IMR-90 (cell line): Measurements from ENCODE around the gene HOXA5. TPM values are rescaled to one million over a fixed set of nuclear protein-coding genes. Genes with fewer than 3 reads are reported as not detected.

ENCODE experiments used
- ATAC-seq: fragments of 200-7000 bp; cut with Tn5 transposase; 2 replicates; pipeline ENCODE4 v1.9.1; 2020; ENCODE audit warnings: low read depth, mild to moderate bottlenecking, moderate library complexity
- BruUV-seq: library from RNA; stranded (reverse); fragments of 400-500 nt; replicated peaks from 2 replicates; lab custom pipeline; 2021; lab: Mats Ljungman, UMichigan
- CTCF ChIA-PET: fragments of 300-600 bp; formaldehyde crosslinking; extraction: SDS; loops from one replicate; lab custom pipeline; 2021; ENCODE audit warnings: antibody characterized with exemption; lab: Yijun Ruan, JAX
- POLR2A ChIA-PET: fragments of 300-600 bp; sonication (Branson Sonifier 250); formaldehyde crosslinking; loops from one replicate; lab custom pipeline; 2022; ENCODE audit warnings: antibody characterized with exemption; ENCODE audit not compliant: unreplicated experiment; lab: Charles Lee
- DNase-seq: peaks from one replicate; pipeline ENCODE4 v3.0.0; 2013
- H2AFZ ChIP-seq: replicated peaks from 2 replicates; pipeline ENCODE3; 2013; ENCODE audit warnings: low read length, mild to moderate bottlenecking; ENCODE audit not compliant: poor library complexity
- H2AK5ac ChIP-seq: 2 replicates; pipeline ENCODE4 v1.6.1; 2013; ENCODE audit warnings: low read depth, low read length, inconsistent platforms
- H2AK9ac ChIP-seq: replicated peaks from 2 replicates; pipeline ENCODE3; 2013; ENCODE audit warnings: mild to moderate bottlenecking, low read depth, low read length, moderate library complexity; ENCODE audit not compliant: poor library complexity
- H2BK120ac ChIP-seq: 2 replicates; pipeline ENCODE4 v1.6.1; 2013; ENCODE audit warnings: low read depth, low read length, inconsistent platforms
- H2BK15ac ChIP-seq: 3 replicates; pipeline ENCODE4 v1.6.1; 2013; ENCODE audit warnings: low read depth, low read length, inconsistent platforms
- H2BK20ac ChIP-seq: 2 replicates; pipeline ENCODE4 v1.6.1; 2013; ENCODE audit warnings: low read depth, mild to moderate bottlenecking, inconsistent platforms, low read length, moderate library complexity
- H2BK5ac ChIP-seq: 2 replicates; pipeline ENCODE4 v1.6.1; 2013; ENCODE audit warnings: mild to moderate bottlenecking, low read depth, low read length, inconsistent platforms; ENCODE audit not compliant: poor library complexity, severe bottlenecking
- H3K14ac ChIP-seq: replicated peaks from 2 replicates; pipeline ENCODE4 v1.6.1; 2013; ENCODE audit warnings: low read depth, low read length, inconsistent platforms
- H3K18ac ChIP-seq: 2 replicates; pipeline ENCODE4 v1.6.1; 2013; ENCODE audit warnings: low read depth, low read length, control low read depth
- H3K23ac ChIP-seq: 2 replicates; pipeline ENCODE4 v1.6.1; 2013; ENCODE audit warnings: low read depth, low read length, inconsistent platforms
- H3K27ac ChIP-seq: 2 replicates; pipeline ENCODE4 v1.5.1; 2013; ENCODE audit warnings: mild to moderate bottlenecking, control low read depth, low read length; ENCODE audit not compliant: insufficient read depth
- H3K27me3 ChIP-seq: 2 replicates; pipeline ENCODE4 v1.6.1; 2013; ENCODE audit warnings: low read length; ENCODE audit not compliant: control insufficient read depth, insufficient read depth
- H3K36me3 ChIP-seq: 2 replicates; pipeline ENCODE4 v1.6.1; 2013; ENCODE audit warnings: low read length, mixed read lengths; ENCODE audit not compliant: control insufficient read depth, insufficient read depth
- H3K4ac ChIP-seq: 2 replicates; pipeline ENCODE4 v1.6.1; 2013; ENCODE audit warnings: low read depth, low read length, inconsistent platforms
- H3K4me1 ChIP-seq: 2 replicates; pipeline ENCODE4 v1.6.1; 2013; ENCODE audit warnings: low read length, mixed read lengths; ENCODE audit not compliant: control insufficient read depth, insufficient read depth
- H3K4me2 ChIP-seq: 2 replicates; pipeline ENCODE4 v1.6.1; 2013; ENCODE audit warnings: low read depth, mild to moderate bottlenecking, control low read depth, low read length, moderate library complexity
- H3K4me3 ChIP-seq: 2 replicates; pipeline ENCODE4 v1.5.1; 2013; ENCODE audit warnings: low read depth, mild to moderate bottlenecking, control low read depth, low read length, moderate library complexity; ENCODE audit not compliant: insufficient read depth
- H3K56ac ChIP-seq: 2 replicates; pipeline ENCODE4 v1.6.1; 2013; ENCODE audit warnings: low read length, inconsistent platforms; ENCODE audit not compliant: insufficient read depth; ENCODE audit errors: extremely low read depth
- H3K79me1 ChIP-seq, 2 experiments: 2 replicates each; pipeline ENCODE4 v1.6.1; 2013; ENCODE audit warnings: low read length in 2 of 2, inconsistent platforms in 1 of 2, low read depth in 1 of 2
- H3K9ac ChIP-seq: 2 replicates; pipeline ENCODE4 v1.6.1; 2013; ENCODE audit warnings: low read depth, low read length, control low read depth
- H3K9me1 ChIP-seq: 2 replicates; pipeline ENCODE4 v1.6.1; 2013; ENCODE audit warnings: low read length, inconsistent platforms; ENCODE audit not compliant: insufficient read depth
- H3K9me3 ChIP-seq: 2 replicates; pipeline ENCODE4 v1.6.1; 2013; ENCODE audit warnings: low read length; ENCODE audit not compliant: control insufficient read depth, insufficient read depth
- H4K20me1 ChIP-seq: 2 replicates; pipeline ENCODE4 v1.6.1; 2013; ENCODE audit warnings: low read length, inconsistent platforms; ENCODE audit not compliant: insufficient read depth
- H4K5ac ChIP-seq: 2 replicates; pipeline ENCODE4 v1.6.1; 2013; ENCODE audit warnings: mild to moderate bottlenecking, low read depth, low read length, control low read depth
- H4K8ac ChIP-seq, 2 experiments: 2 replicates each; pipeline ENCODE4 v1.6.1; 2013; ENCODE audit warnings: low read depth in 2 of 2, low read length in 2 of 2, control low read depth in 1 of 2, inconsistent platforms in 1 of 2
- H4K91ac ChIP-seq: 2 replicates; pipeline ENCODE4 v1.6.1; 2013; ENCODE audit warnings: low read depth, low read length, inconsistent platforms; ENCODE audit not compliant: insufficient read depth
- CEBPB ChIP-seq: IDR thresholded peaks from 2 replicates; pipeline ENCODE4 v1.6.1; 2012; ENCODE audit warnings: low read depth, low read length, improper control_type of control experiment
- FOS ChIP-seq: fragments of 150-350 bp; IDR thresholded peaks from 2 replicates; pipeline ENCODE4 v1.6.1; 2016; ENCODE audit warnings: low read depth, low read length
- MAFK ChIP-seq: IDR thresholded peaks from 2 replicates; pipeline ENCODE4 v1.6.1; 2012; ENCODE audit warnings: low read depth, low read length, improper control_type of control experiment
- MAZ ChIP-seq: IDR thresholded peaks from 2 replicates; pipeline ENCODE4 v1.6.1; 2012; ENCODE audit warnings: low read depth, mild to moderate bottlenecking, low read length, improper control_type of control experiment, moderate library complexity, borderline replicate concordance
- MXI1 ChIP-seq: IDR thresholded peaks from 2 replicates; pipeline ENCODE4 v1.6.1; 2012; ENCODE audit warnings: low read depth, mild to moderate bottlenecking, low read length, moderate library complexity, borderline replicate concordance
- RAD21 ChIP-seq: IDR thresholded peaks from 2 replicates; pipeline ENCODE4 v1.6.1; 2012; ENCODE audit warnings: low read length, improper control_type of control experiment
- RCOR1 ChIP-seq: IDR thresholded peaks from 2 replicates; pipeline ENCODE4 v1.6.1; 2012; ENCODE audit warnings: mild to moderate bottlenecking, low read length, improper control_type of control experiment; ENCODE audit not compliant: insufficient replicate concordance
- RFX5 ChIP-seq: IDR thresholded peaks from 2 replicates; pipeline ENCODE4 v1.8.0; 2012; ENCODE audit warnings: low read depth, mild to moderate bottlenecking, low read length, moderate library complexity
- WGBS, 2 experiments: methylation state at CpG; one replicate each; pipeline versions ENCODE4 v1.1.5 to v1.1.7; 2013; ENCODE audit warnings: missing lambda C conversion rate in 2 of 2; ENCODE audit not compliant: insufficient read length in 1 of 2; ENCODE audit errors: extremely low coverage in 2 of 2; 5-methylcytosine and 5-hydroxymethylcytosine counted together
- dilution Hi-C: fragments of 300-500 bp; cut with HindIII; formaldehyde crosslinking; loops from one replicate; pipeline ENCODE4 v1.14.3; 2018; ENCODE audit warnings: low sequenced_read_pairs; ENCODE audit not compliant: unreplicated experiment
- in situ Hi-C: fragments of 300-500 bp; cut with MboI; formaldehyde crosslinking; loops from 3 replicates; pipeline ENCODE4 v1.14.3; 2019; ENCODE audit warnings: low sequenced_read_pairs, inconsistent platforms, mixed read lengths
- intact Hi-C: fragments of 100-400 bp; cut with micrococcal nuclease; formaldehyde crosslinking; loops from 2 replicates; pipeline ENCODE4 v1.10.0; 2022
- polyA plus RNA-seq, 3 experiments: library from polyadenylated mRNA; depleted of rRNA; stranded (reverse); fragments of >200 nt; gene quantifications; 2 replicates each; pipeline ENCODE4 v1.2.3, GENCODE V29; 2012; ENCODE audit warnings: low replicate concordance in 1 of 3
- total RNA-seq: library from RNA; depleted of rRNA; stranded (reverse); fragments of >200 nt; gene quantifications from 2 replicates; pipeline ENCODE4 v1.2.3, GENCODE V29; 2012
- TF ChIP-seq, protein P1 (sequence below): fragments of 150-350 bp; IDR thresholded peaks from 2 replicates; pipeline ENCODE4 v1.6.1; 2017; ENCODE audit warnings: mild to moderate bottlenecking, antibody characterized with exemption, low read length, low read depth
- TF ChIP-seq, protein P2 (sequence below): conservative IDR thresholded peaks from 2 replicates; pipeline ENCODE4 v1.5.1; 2012; ENCODE audit warnings: mild to moderate bottlenecking, low read depth, low read length, improper control_type of control experiment

HOXA5 gene
- total and polyA plus RNA-seq, 2 of the 4 experiments (the other 2 are of a cell fraction), result 19.9 to 29.4 TPM

DNA sequence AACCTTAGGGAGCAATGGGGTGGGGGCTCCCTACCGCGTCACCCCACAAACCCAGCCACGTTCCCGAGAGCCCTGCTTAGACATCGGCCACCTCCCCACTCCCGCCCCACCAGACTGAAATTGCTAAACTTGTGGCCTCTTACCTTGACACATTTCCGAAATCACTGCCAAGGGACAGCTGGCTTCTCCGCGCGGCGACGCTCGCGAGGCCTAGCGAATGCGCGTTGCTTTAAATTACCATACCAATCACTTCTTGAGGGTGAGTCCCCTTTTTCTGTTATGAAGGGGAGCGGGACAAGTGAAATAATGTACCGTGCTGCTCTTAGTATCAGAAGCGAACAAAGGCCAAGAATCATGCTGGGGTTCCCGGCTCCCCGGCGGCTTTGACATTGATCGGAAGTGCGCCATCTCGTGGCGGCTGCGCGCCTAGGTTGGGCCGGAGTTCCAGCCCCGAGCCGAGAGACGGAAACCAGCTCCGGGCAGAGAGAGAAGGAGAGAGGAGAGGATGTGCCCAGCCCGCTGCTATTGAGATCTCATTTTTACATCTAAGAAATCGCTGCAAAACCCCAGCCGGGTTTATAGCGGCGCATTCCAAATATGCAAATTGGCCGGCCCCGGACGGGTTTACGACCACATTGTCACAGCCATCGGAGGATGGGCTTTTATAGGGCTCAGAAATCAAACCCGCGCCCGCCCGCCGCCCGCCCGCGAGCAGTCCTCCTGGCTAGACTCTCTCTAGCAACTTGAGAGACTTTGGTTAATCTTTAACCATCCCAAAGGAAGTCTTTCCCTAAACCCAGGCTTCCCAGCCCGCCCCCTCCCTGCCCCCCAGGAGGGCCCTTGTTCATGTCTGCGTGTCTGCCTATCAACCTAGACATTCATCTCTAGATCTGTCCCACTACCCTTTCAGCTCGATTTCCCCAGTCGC, 36.3 kb upstream of the HOXA5 start (continued):
- TF ChIP-seq, protein P1, sequence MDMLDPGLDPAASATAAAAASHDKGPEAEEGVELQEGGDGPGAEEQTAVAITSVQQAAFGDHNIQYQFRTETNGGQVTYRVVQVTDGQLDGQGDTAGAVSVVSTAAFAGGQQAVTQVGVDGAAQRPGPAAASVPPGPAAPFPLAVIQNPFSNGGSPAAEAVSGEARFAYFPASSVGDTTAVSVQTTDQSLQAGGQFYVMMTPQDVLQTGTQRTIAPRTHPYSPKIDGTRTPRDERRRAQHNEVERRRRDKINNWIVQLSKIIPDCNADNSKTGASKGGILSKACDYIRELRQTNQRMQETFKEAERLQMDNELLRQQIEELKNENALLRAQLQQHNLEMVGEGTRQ, result no peak

- H2AK5ac ChIP-seq, result no peak overlapping the region
- ChIA-PET POLR2A (no interaction called here), CTCF (interaction anchor here (0.6 to 1.3 kb wide), 7 partner anchors 11 to 810 kb away, joined by 3 to 8 read pairs (median 4); partner anchors contain the start of gene HOXA5)
- H2BK5ac ChIP-seq, result no peak overlapping the region
- H3K4ac ChIP-seq, result no peak overlapping the region
- no peaks in the 10 kb centered on the region; the same call in 1 of the 2 replicates for H3K4me1 ChIP-seq
- H3K18ac ChIP-seq, result no peak overlapping the region
- H2BK20ac ChIP-seq, result no peak overlapping the region
- no peak overlapping the region for H4K5ac ChIP-seq
- DNase-seq (no peak), ATAC-seq (no peak)
- no peak overlapping the region for H2BK15ac ChIP-seq
- no peak overlapping the region for H2AK9ac ChIP-seq
- no peak overlapping the region for H3K9ac ChIP-seq
- peaks cover 4% of the 10 kb centered on the region; the same call in 1 of the 2 replicates for H3K9me3 ChIP-seq
- H3K23ac ChIP-seq, result no peak overlapping the region
- WGBS, 2 experiments, result 60% methylated on average over 4 of the region's 14 CpGs; no CpG with 5 or more reads in 1 of the 2 experiments
- no peak overlapping the region for H3K14ac ChIP-seq
- H3K4me3 ChIP-seq, result no peak overlapping the region
- no peaks in the 10 kb centered on the region for H3K79me1 ChIP-seq
- H3K27me3 ChIP-seq, result peaks cover 88% of the 10 kb centered on the region
- H2BK120ac ChIP-seq, result no peak overlapping the region
- BruUV-seq, result no TSS peak
- H4K91ac ChIP-seq, result no peak overlapping the region
- in situ Hi-C loops, result no loop called here
- TF ChIP-seq RCOR1 (no peak), MXI1 (no peak), CEBPB (no peak), FOS (no peak), RAD21 (no peak), RFX5 (no peak), MAZ (no peak), MAFK (no peak)
- TF ChIP-seq, protein P2, sequence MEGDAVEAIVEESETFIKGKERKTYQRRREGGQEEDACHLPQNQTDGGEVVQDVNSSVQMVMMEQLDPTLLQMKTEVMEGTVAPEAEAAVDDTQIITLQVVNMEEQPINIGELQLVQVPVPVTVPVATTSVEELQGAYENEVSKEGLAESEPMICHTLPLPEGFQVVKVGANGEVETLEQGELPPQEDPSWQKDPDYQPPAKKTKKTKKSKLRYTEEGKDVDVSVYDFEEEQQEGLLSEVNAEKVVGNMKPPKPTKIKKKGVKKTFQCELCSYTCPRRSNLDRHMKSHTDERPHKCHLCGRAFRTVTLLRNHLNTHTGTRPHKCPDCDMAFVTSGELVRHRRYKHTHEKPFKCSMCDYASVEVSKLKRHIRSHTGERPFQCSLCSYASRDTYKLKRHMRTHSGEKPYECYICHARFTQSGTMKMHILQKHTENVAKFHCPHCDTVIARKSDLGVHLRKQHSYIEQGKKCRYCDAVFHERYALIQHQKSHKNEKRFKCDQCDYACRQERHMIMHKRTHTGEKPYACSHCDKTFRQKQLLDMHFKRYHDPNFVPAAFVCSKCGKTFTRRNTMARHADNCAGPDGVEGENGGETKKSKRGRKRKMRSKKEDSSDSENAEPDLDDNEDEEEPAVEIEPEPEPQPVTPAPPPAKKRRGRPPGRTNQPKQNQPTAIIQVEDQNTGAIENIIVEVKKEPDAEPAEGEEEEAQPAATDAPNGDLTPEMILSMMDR, result no peak
- no peak overlapping the region for H4K8ac ChIP-seq
- no peak overlapping the region for H3K4me2 ChIP-seq
- intact Hi-C loops, result no loop called here
- H3K9me1 ChIP-seq, result no peaks in the 10 kb centered on the region
- H3K27ac ChIP-seq, result no peak overlapping the region
- no peak overlapping the region for H3K56ac ChIP-seq
- no peak overlapping the region for H2AFZ ChIP-seq
- H3K36me3 ChIP-seq, result no peaks in the 10 kb centered on the region
- dilution Hi-C loops, result no loop called here
- 0 out of 2 replicates have a peak, but pooled peaks cover 7% of the 10 kb centered on the region for H4K20me1 ChIP-seq
These were observed 35.5 kb upstream of the HOXA5 start for GRCh38 chr7:27179030-27179429.
